RWPE2 (cell line): ENCODE data around the gene SP6.

Experiments
- ATAC-seq: fragments of 200-7000 bp; cut with Tn5 transposase; 3 replicates; pipeline ENCODE4 v1.9.1; 2021; ENCODE audit warnings: low read depth
- DNase-seq: peaks from one replicate; pipeline ENCODE4 v3.0.0-alpha.2; 2020; ENCODE audit warnings: low spot score
- H3K27ac ChIP-seq: fragments of 450-650 bp; 2 replicates; pipeline ENCODE4 v1.5.1; 2017; ENCODE audit warnings: mild to moderate bottlenecking; ENCODE audit not compliant: poor library complexity, severe bottlenecking
- H3K27me3 ChIP-seq: fragments of 250-450 bp; sonication (Bioruptor Pico); 2 replicates; pipeline ENCODE4 v1.5.1; 2021; ENCODE audit warnings: mild to moderate bottlenecking, moderate library complexity; ENCODE audit not compliant: insufficient read depth, poor library complexity, severe bottlenecking
- H3K36me3 ChIP-seq: fragments of 250-450 bp; sonication (Bioruptor Pico); 2 replicates; pipeline ENCODE4 v1.5.1; 2020; ENCODE audit warnings: low read depth, mild to moderate bottlenecking, moderate library complexity
- H3K4me1 ChIP-seq: fragments of 250-450 bp; sonication (Bioruptor Pico); 2 replicates; pipeline ENCODE4 v1.5.1; 2021; ENCODE audit warnings: mild to moderate bottlenecking, moderate library complexity; ENCODE audit not compliant: insufficient read depth, poor library complexity, severe bottlenecking
- H3K4me3 ChIP-seq: fragments of 250-450 bp; sonication (Bioruptor Pico); 2 replicates; pipeline ENCODE4 v1.5.1; 2021; ENCODE audit warnings: mild to moderate bottlenecking, moderate library complexity; ENCODE audit not compliant: severe bottlenecking
- H3K9me3 ChIP-seq: fragments of 250-450 bp; sonication (Bioruptor Pico); 2 replicates; pipeline ENCODE4 v1.5.1; 2021; ENCODE audit warnings: mild to moderate bottlenecking, moderate library complexity; ENCODE audit not compliant: severe bottlenecking
- CTCF ChIP-seq: fragments of 450-650 bp; IDR thresholded peaks from one replicate; pipeline ENCODE4 v1.5.1; 2017; ENCODE audit warnings: mild to moderate bottlenecking, moderate library complexity; ENCODE audit not compliant: poor library complexity, severe bottlenecking

The SP6 gene

GRCh38 chr17:47840001-47840741 is 10.8 kb downstream of the SP6 start:
- Histone ChIP-seq H3K36me3 (0 out of 2 replicates have a peak, but pooled peaks cover 3% of the 10 kb centered on the region), H3K9me3 (no peaks in the 10 kb centered on the region), H3K27me3 (no peaks in the 10 kb centered on the region), H3K4me3 (peak overlapping the region; percentile 63), H3K27ac (peak overlapping the region; percentile 28), H3K4me1 (peaks cover 4% of the 10 kb centered on the region)
- no peak for TF ChIP-seq CTCF
- no peak for DNase-seq
- ATAC-seq, result no peak

DNA sequence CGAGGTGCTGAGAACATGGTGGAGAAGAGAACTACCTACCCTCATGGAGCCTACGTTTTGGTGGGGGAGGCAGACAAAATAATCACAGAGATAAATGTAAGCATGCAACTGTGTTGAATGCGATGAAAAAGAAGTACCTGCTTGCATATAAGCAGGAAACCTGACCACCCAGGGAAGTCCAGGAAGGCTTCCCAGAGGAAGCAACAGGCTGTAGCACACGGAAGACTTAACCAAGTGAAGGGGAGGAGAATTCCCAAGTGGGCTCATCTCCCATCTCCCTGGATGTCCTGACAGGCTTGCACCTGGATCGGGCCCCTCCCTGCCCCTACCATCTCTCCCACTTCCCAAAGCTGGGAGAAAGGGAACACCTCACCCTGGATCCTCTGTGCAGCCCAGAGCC is 11.9 kb downstream of the SP6 start:
- Histone ChIP-seq H3K4me3 (no peak overlapping the region), H3K4me1 (peaks cover 4% of the 10 kb centered on the region), H3K36me3 (0 out of 2 replicates have a peak, but pooled peaks cover 3% of the 10 kb centered on the region), H3K9me3 (no peaks in the 10 kb centered on the region), H3K27ac (no peak overlapping the region), H3K27me3 (no peaks in the 10 kb centered on the region)
- DNase-seq, result no peak
- TF ChIP-seq CTCF, result no peak
- ATAC-seq, result no peak

DNA sequence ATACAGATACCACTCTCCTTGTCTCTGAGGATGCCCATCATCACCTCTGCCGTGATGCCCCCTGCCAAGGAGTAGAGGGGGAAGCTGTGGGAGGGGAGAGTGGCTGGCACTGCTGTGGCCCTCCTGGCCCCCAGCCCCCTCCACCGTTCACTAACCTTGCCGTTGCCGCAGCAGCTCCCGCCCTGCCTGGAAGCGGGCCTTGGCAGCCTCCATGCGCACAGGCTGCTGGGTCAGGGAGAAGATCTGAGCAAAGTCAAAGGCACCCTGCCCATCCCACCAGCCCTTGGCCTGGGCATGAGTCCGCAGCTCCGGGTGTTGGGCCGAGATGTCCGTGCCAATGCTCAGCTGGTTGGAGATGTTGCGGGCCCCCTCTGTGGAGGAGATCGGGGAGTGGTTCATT is 12.3 kb downstream of the SP6 start:
- H3K4me3 ChIP-seq, result no peak overlapping the region
- H3K27ac ChIP-seq, result no peak overlapping the region
- DNase-seq, result no peak
- peaks cover 4% of the 10 kb centered on the region for H3K4me1 ChIP-seq
- no peaks in the 10 kb centered on the region for H3K9me3 ChIP-seq
- H3K27me3 ChIP-seq, result no peaks in the 10 kb centered on the region
- ATAC-seq, result no peak
- H3K36me3 ChIP-seq, result 0 out of 2 replicates have a peak, but pooled peaks cover 3% of the 10 kb centered on the region
- no peak for TF ChIP-seq CTCF

DNA sequence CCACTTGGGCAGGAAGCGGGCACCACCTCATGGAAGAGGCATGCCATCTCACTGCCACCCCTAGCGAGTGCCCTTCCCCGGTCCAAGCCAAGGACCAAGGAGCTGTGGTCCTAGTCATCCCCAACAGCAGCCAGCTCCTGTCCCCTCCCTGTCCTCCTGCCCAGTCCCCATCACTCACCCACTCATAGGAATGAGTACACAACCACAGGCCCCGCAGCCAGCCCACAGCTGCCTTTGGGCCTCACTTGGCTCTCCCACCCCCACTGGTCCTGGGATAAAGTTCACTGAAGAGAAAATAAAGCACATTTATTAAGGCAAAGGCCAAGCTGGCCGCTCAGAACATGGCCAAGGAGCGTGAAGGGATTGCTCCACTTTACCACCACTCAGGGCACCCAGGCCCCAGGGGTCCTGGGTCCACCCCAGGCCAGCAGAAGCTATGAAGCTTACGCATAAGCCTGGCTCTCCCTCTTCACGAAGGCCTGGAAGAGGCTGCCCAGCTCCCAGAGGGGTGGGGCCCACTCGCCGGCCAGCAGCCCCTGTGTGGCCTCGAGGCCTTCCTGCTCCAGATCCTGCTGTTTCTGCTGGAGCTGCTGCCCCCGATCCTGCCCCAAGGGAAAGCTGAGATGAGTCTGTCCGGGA is 13.4 kb downstream of the SP6 start:
- Histone ChIP-seq H3K36me3 (0 out of 2 replicates have a peak, but pooled peaks cover 3% of the 10 kb centered on the region), H3K27ac (no peak overlapping the region), H3K27me3 (no peaks in the 10 kb centered on the region), H3K4me1 (peaks cover 4% of the 10 kb centered on the region), H3K9me3 (no peaks in the 10 kb centered on the region), H3K4me3 (no peak overlapping the region)
- no peak for TF ChIP-seq CTCF
- DNase-seq (no peak), ATAC-seq (no peak)

DNA sequence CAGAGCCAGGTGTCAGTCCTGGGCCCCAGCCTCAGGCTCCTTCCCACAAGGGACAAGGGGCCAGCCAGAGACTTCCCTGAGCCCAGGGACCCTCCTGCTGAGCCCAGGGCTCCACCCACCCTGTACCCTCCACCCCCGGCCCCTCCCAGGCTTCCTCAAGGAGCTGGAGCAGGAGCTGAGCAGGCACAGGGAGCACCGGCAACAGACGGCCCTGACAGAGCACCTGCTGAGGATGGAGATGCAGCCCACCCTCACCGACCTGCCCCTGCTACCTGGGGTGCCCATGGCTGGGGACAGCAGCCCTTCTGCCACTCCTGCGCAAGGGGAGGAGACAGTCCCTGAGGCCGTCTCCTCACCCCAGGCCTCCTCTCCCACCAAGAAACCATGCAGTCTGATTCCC is 14.4 kb downstream of the SP6 start:
- Histone ChIP-seq H3K4me3 (no peak overlapping the region), H3K27ac (no peak overlapping the region), H3K4me1 (peaks cover 3% of the 10 kb centered on the region), H3K9me3 (no peaks in the 10 kb centered on the region), H3K27me3 (no peaks in the 10 kb centered on the region), H3K36me3 (0 out of 2 replicates have a peak, but pooled peaks cover 3% of the 10 kb centered on the region)
- DNase-seq (no peak), ATAC-seq (no peak)
- TF ChIP-seq CTCF, result no peak
